RWPE2 (cell line): ENCODE measurements around the gene ART4.

Experiments
- ATAC-seq: fragments of 200-7000 bp; cut with Tn5 transposase; 3 replicates; pipeline ENCODE4 v1.9.1; 2021; ENCODE audit warnings: low read depth
- DNase-seq: peaks from one replicate; pipeline ENCODE4 v3.0.0-alpha.2; 2020; ENCODE audit warnings: low spot score
- H3K27ac ChIP-seq: fragments of 450-650 bp; 2 replicates; pipeline ENCODE4 v1.5.1; 2017; ENCODE audit warnings: mild to moderate bottlenecking; ENCODE audit not compliant: poor library complexity, severe bottlenecking
- H3K27me3 ChIP-seq: fragments of 250-450 bp; sonication (Bioruptor Pico); 2 replicates; pipeline ENCODE4 v1.5.1; 2021; ENCODE audit warnings: mild to moderate bottlenecking, moderate library complexity; ENCODE audit not compliant: insufficient read depth, poor library complexity, severe bottlenecking
- H3K36me3 ChIP-seq: fragments of 250-450 bp; sonication (Bioruptor Pico); 2 replicates; pipeline ENCODE4 v1.5.1; 2020; ENCODE audit warnings: low read depth, mild to moderate bottlenecking, moderate library complexity
- H3K4me1 ChIP-seq: fragments of 250-450 bp; sonication (Bioruptor Pico); 2 replicates; pipeline ENCODE4 v1.5.1; 2021; ENCODE audit warnings: mild to moderate bottlenecking, moderate library complexity; ENCODE audit not compliant: insufficient read depth, poor library complexity, severe bottlenecking
- H3K4me3 ChIP-seq: fragments of 250-450 bp; sonication (Bioruptor Pico); 2 replicates; pipeline ENCODE4 v1.5.1; 2021; ENCODE audit warnings: mild to moderate bottlenecking, moderate library complexity; ENCODE audit not compliant: severe bottlenecking
- H3K9me3 ChIP-seq: fragments of 250-450 bp; sonication (Bioruptor Pico); 2 replicates; pipeline ENCODE4 v1.5.1; 2021; ENCODE audit warnings: mild to moderate bottlenecking, moderate library complexity; ENCODE audit not compliant: severe bottlenecking
- CTCF ChIP-seq: fragments of 450-650 bp; IDR thresholded peaks from one replicate; pipeline ENCODE4 v1.5.1; 2017; ENCODE audit warnings: mild to moderate bottlenecking, moderate library complexity; ENCODE audit not compliant: poor library complexity, severe bottlenecking

ART4 gene

GRCh38 chr12:14833336-14833735 is 10.0 kb downstream of the ART4 start:
- no peaks in the 10 kb centered on the region for H3K36me3 ChIP-seq
- no peak for ATAC-seq

GRCh38 chr12:14828892-14829291 is 14.4 kb downstream of the ART4 start:
- DNase-seq (no peak), ATAC-seq (0 out of 3 replicates have a peak, but pooled peaks have one; percentile 31)
- Histone ChIP-seq H3K4me1 (no peaks in the 10 kb centered on the region), H3K9me3 (no peaks in the 10 kb centered on the region), H3K4me3 (no peak overlapping the region), H3K36me3 (no peaks in the 10 kb centered on the region), H3K27me3 (no peaks in the 10 kb centered on the region), H3K27ac (no peak overlapping the region)
- TF ChIP-seq CTCF: no peak

More at GRCh38 chr12:14833336-14833735, 10.0 kb downstream of the ART4 start:
- H3K9me3 ChIP-seq: no peaks in the 10 kb centered on the region
- H3K4me3 ChIP-seq: no peak overlapping the region
- no peak for DNase-seq
- no peak overlapping the region for H3K27ac ChIP-seq
- no peak for TF ChIP-seq CTCF
- no peaks in the 10 kb centered on the region for H3K27me3 ChIP-seq
- H3K4me1 ChIP-seq: peaks cover 18% of the 10 kb centered on the region

DNA sequence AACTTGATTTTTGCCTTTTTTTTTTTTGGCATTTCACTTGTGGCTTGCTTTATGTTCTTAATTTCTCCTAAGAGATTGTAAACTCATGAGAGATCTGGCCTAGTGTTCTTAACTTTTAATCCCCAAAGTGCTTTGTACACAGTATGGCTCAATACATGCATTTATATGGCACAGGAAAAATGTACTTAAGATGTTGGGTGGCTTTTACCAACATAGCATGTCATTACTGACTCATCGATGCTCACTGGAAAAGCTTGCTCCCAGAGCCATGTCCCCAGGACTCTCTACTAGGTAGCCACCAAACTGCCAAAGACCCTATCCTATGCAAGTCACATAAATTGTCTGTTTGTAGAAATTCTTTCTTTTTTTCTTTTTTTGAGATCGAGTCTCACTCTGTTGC is 16.3 kb downstream of the ART4 start:
- H3K9me3 ChIP-seq: no peaks in the 10 kb centered on the region
- H3K4me1 ChIP-seq: no peaks in the 10 kb centered on the region
- H3K36me3 ChIP-seq: no peaks in the 10 kb centered on the region
- no peak for DNase-seq
- ATAC-seq: no peak
- H3K27ac ChIP-seq: no peak overlapping the region
- TF ChIP-seq CTCF: no peak
- H3K27me3 ChIP-seq: no peaks in the 10 kb centered on the region
- no peak overlapping the region for H3K4me3 ChIP-seq

- Histone ChIP-seq H3K4me1 (no peaks in the 10 kb centered on the region), H3K27ac (no peak overlapping the region), H3K4me3 (no peak overlapping the region), H3K27me3 (no peaks in the 10 kb centered on the region), H3K36me3 (no peaks in the 10 kb centered on the region), H3K9me3 (no peaks in the 10 kb centered on the region)
- ATAC-seq (no peak), DNase-seq (no peak)
- TF ChIP-seq CTCF: no peak
Observed at GRCh38 chr12:14826491-14826890, 16.8 kb downstream of the ART4 start.

GRCh38 chr12:14825256-14825655 is 18.1 kb downstream of the ART4 start:
- TF ChIP-seq CTCF: no peak
- ATAC-seq: no peak
- Histone ChIP-seq H3K9me3 (no peaks in the 10 kb centered on the region), H3K4me1 (no peaks in the 10 kb centered on the region), H3K27ac (no peak overlapping the region), H3K27me3 (no peaks in the 10 kb centered on the region), H3K36me3 (no peaks in the 10 kb centered on the region), H3K4me3 (no peak overlapping the region)
- no peak for DNase-seq
